Calu3 (cell line): ENCODE measurements around the gene TUBA4B. TPM values are rescaled to one million over a fixed set of nuclear protein-coding genes. Genes with fewer than 3 reads are reported as not detected.

ENCODE experiments used
- BruUV-seq: library from RNA; stranded (reverse); fragments of 400-500 nt; replicated peaks from 2 replicates; lab custom pipeline; 2021; lab: Mats Ljungman, UMichigan
- CTCF ChIA-PET: fragments of 300-600 bp; sonication (Branson Sonifier 250); formaldehyde crosslinking; loops from one replicate; lab custom pipeline; 2022; ENCODE audit warnings: antibody characterized with exemption; lab: Charles Lee
- DNase-seq: peaks from one replicate; pipeline ENCODE4 v3.0.0; 2022
- H3K27ac Mint-ChIP-seq: one replicate; pipeline ENCODE4 v1.8.0; 2022; ENCODE audit warnings: mixed read lengths; ENCODE audit not compliant: unreplicated experiment
- H3K27me3 Mint-ChIP-seq: one replicate; pipeline ENCODE4 v1.8.0; 2022; ENCODE audit warnings: mixed read lengths; ENCODE audit not compliant: unreplicated experiment
- H3K36me3 Mint-ChIP-seq: one replicate; pipeline ENCODE4 v1.8.0; 2022; ENCODE audit warnings: mild to moderate bottlenecking, moderate library complexity, mixed read lengths; ENCODE audit not compliant: insufficient read depth, unreplicated experiment
- H3K4me1 Mint-ChIP-seq: one replicate; pipeline ENCODE4 v1.8.0; 2022; ENCODE audit warnings: mild to moderate bottlenecking, low read depth, mixed read lengths; ENCODE audit not compliant: unreplicated experiment
- H3K4me3 Mint-ChIP-seq: one replicate; pipeline ENCODE4 v1.8.0; 2022; ENCODE audit warnings: mild to moderate bottlenecking, low read depth, moderate library complexity, mixed read lengths; ENCODE audit not compliant: unreplicated experiment
- H3K9me3 Mint-ChIP-seq: one replicate; pipeline ENCODE4 v1.8.0; 2022; ENCODE audit warnings: low read depth, mixed read lengths; ENCODE audit not compliant: unreplicated experiment
- intact Hi-C: fragments of 100-400 bp; cut with micrococcal nuclease; formaldehyde crosslinking; loops from one replicate; pipeline ENCODE4 v1.10.0; 2022; ENCODE audit not compliant: unreplicated experiment
- total RNA-seq: library from RNA; stranded (reverse); gene quantifications from 2 replicates; pipeline ENCODE4 v1.2.3, GENCODE V29; 2022
- TF ChIP-seq, protein P1 (sequence below): fragments of 200-600 bp; IDR thresholded peaks from one replicate; pipeline ENCODE4 v1.8.0; 2022; ENCODE audit warnings: antibody characterized with exemption; ENCODE audit not compliant: unreplicated experiment

Gene TUBA4B
- total RNA-seq, 1 experiment from 2014 or later: not detected

DNA sequence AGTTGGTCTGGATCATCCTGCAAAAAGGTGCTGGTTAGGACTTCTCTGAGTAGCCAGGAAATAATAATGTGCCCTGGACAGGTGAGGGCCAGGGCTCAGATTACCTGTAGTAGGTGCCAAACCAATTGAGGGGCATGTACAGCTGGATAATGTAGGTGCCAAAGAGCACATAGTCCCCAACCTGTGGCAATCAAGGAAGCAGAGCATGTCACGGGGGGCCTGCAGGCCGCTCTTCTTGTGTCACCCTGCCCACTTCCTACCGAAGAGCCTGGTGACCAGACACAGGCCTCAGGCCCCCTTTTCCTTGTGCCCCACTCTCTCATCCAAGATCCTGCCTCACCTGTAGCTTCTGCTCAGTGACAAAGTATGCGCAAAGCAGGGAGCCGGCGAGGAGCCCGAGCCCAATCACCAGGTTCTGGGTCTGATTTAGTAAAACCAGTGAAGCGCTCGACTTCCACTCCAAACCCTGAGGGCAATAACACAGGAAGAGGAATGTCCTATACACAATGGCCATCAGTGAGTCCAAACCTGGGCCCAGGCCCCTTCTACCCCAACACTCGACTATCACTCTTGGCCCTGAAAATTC is 39.5 kb upstream of the TUBA4B start:
- CTCF ChIA-PET: no interaction called here
- intact Hi-C loops: loop anchor here (10.0 kb wide), 1 partner anchor 49 kb away; the partner anchor contains the start of gene NHEJ1
- no TSS peak for BruUV-seq
- no peaks in the 10 kb centered on the region for H3K27me3 Mint-ChIP-seq
- DNase-seq: no peak
- peaks cover 15% of the 10 kb centered on the region for H3K36me3 Mint-ChIP-seq
- H3K9me3 Mint-ChIP-seq: no peaks in the 10 kb centered on the region
- no peak overlapping the region for H3K27ac Mint-ChIP-seq
- peaks cover 19% of the 10 kb centered on the region for H3K4me1 Mint-ChIP-seq
- no peak overlapping the region for H3K4me3 Mint-ChIP-seq
- TF ChIP-seq, protein P1, sequence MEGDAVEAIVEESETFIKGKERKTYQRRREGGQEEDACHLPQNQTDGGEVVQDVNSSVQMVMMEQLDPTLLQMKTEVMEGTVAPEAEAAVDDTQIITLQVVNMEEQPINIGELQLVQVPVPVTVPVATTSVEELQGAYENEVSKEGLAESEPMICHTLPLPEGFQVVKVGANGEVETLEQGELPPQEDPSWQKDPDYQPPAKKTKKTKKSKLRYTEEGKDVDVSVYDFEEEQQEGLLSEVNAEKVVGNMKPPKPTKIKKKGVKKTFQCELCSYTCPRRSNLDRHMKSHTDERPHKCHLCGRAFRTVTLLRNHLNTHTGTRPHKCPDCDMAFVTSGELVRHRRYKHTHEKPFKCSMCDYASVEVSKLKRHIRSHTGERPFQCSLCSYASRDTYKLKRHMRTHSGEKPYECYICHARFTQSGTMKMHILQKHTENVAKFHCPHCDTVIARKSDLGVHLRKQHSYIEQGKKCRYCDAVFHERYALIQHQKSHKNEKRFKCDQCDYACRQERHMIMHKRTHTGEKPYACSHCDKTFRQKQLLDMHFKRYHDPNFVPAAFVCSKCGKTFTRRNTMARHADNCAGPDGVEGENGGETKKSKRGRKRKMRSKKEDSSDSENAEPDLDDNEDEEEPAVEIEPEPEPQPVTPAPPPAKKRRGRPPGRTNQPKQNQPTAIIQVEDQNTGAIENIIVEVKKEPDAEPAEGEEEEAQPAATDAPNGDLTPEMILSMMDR: no peak

DNA sequence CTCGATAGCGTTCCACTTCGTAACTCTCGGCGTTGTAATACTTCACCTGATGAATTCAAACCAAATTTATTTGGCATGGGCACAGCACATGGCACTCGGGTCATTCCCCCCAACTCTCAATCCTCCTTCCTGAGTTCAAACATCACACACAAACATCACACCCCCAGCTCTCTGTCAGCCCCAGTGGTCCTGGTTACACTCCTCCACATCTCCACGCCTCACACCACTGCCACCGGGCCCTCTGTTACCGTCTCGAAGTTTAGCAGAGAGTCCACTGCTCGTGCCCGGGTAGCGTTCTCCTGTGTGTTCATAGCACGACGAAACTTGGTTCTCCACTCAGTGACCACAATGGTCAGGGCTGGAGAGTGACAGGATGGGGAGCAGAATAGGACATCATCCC is 38.9 kb upstream of the TUBA4B start:
- H3K4me1 Mint-ChIP-seq: peaks cover 18% of the 10 kb centered on the region
- no peaks in the 10 kb centered on the region for H3K27me3 Mint-ChIP-seq
- H3K27ac Mint-ChIP-seq: no peak overlapping the region
- no peaks in the 10 kb centered on the region for H3K9me3 Mint-ChIP-seq
- BruUV-seq: no TSS peak
- DNase-seq: no peak
- H3K4me3 Mint-ChIP-seq: no peak overlapping the region
- intact Hi-C loops: loop anchor here (10.0 kb wide), 1 partner anchor 49 kb away; the partner anchor contains the start of gene NHEJ1
- H3K36me3 Mint-ChIP-seq: peaks cover 21% of the 10 kb centered on the region
- TF ChIP-seq, protein P1: no peak
- CTCF ChIA-PET: no interaction called here

DNA sequence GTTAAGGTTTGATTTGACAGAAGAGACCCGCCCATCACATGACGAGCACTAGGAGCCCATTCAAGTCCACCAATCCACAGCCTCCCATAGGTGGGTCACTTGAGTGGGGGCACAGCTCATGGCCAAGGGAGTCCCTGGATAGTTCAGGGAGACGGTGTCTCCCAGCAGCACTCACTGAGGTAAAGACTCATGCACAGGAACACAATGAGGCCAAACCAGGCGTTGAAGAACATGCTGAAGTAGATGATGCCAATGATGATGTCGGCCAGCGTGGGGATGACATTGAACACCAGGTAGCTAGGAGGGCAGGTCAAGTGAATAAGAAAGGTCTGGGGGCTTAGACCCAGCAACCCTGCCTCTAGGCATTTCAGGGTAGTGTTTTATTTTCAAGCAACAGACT is 38.3 kb upstream of the TUBA4B start:
- DNase-seq: no peak
- TF ChIP-seq, protein P1: no peak
- CTCF ChIA-PET: no interaction called here
- H3K27ac Mint-ChIP-seq: no peak overlapping the region
- H3K9me3 Mint-ChIP-seq: no peaks in the 10 kb centered on the region
- no peaks in the 10 kb centered on the region for H3K27me3 Mint-ChIP-seq
- H3K36me3 Mint-ChIP-seq: peaks cover 27% of the 10 kb centered on the region
- peaks cover 18% of the 10 kb centered on the region for H3K4me1 Mint-ChIP-seq
- H3K4me3 Mint-ChIP-seq: no peak overlapping the region
- intact Hi-C loops: loop anchor here (5.0 to 10.0 kb wide), 2 partner anchors 50 to 63 kb away; partner anchors contain the start of genes DNAJB2 and NHEJ1
- no TSS peak for BruUV-seq

DNA sequence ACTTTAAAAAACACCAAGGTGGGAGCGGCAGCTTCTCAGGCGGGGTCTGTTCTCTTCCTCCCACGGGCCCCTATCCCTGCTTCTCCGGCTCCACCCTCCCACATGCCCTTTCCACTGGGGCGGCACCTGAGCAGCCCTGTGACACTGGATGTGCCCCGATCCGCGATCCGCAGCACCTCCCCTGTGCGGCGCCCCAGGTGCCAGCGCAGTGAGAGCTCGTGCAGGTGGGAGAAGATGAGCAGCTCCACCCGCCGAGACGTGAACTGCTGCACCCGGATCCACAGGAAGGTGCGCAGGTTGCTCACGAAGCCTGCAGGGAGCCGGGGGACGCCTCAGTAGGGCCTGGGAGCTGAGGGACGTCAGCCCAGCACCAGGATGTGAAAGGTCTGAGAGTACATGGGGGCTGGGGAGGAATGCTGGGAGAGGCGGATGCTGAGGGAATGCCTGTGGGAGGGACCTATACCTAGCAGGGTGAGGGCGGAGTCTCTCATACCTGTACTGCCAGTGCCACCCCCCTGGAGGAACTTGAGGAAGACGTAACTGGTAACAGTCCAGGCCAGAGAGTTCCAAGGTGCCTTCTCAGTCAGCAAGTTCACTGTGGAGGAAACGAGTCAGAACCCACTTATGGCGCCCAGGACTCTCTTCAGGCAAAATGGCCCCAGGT is 37.0 kb upstream of the TUBA4B start:
- no peak overlapping the region for H3K27ac Mint-ChIP-seq
- CTCF ChIA-PET: interaction anchor here (2.6 kb wide), 1 partner anchor 38 kb away, joined by 10 read pairs; the partner anchor contains the start of genes TUBA4A and TUBA4B
- TF ChIP-seq, protein P1: no peak
- no peak for DNase-seq
- no peaks in the 10 kb centered on the region for H3K9me3 Mint-ChIP-seq
- no TSS peak for BruUV-seq
- H3K36me3 Mint-ChIP-seq: peaks cover 36% of the 10 kb centered on the region
- no peaks in the 10 kb centered on the region for H3K27me3 Mint-ChIP-seq
- intact Hi-C loops: loop anchor here (5.0 to 10.0 kb wide), 2 partner anchors 51 to 61 kb away; partner anchors contain the start of genes DNAJB2 and NHEJ1
- peaks cover 18% of the 10 kb centered on the region for H3K4me1 Mint-ChIP-seq
- H3K4me3 Mint-ChIP-seq: no peak overlapping the region
